Adrenal gland (tissue), 5 donors: ENCODE measurements around the gene MDN1.

ENCODE experiments used
- POLR2A ChIP-seq, 2 donors: fragments of 450-650 bp; IDR thresholded peaks; one replicate each; pipeline ENCODE4 v1.6.1; 2017; ENCODE audit warnings: antibody characterized with exemption in 2 of 2, mild to moderate bottlenecking in 2 of 2, moderate library complexity in 1 of 2
- TF ChIP-seq, protein P1 (sequence below), 6 experiments: fragments of 450-650 bp in 4 of 6; fragments of 200-600 bp in 2 of 6; sonication (generic) in 1 of 6; IDR thresholded peaks; 1 replicate in 5 of 6; 2 replicates in 1 of 6; pipeline versions ENCODE4 v1.5.1 to v1.8.0; 2016 to 2021; ENCODE audit warnings: antibody characterized with exemption in 6 of 6, mild to moderate bottlenecking in 2 of 6, moderate library complexity in 1 of 6
- donor health status: DM: no; HTN: no; CAD: no.

DNA sequence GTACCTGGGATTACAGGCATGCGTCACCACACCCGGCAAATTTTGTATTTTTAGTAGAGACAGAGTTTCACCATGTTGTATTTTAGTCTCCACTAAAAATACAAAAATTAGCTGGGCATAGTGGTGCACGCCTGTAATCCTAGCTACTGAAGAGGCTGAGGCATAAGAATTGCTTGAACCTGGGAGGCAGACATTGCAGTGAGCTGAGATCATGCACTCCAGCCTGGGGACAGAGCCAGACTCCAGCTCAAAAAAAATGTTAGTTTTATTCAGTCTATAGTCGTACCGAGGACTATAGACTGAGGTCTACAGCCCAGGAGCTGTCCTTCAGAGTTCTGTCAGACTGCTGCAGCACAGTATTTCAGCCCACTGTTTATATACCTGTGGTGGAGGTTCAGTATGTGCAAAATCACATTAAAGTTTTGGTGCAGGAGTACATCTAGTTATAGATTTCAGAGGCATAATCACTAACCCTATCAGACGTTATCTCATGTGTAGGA lies 6.5 kb upstream of the MDN1 start:
- no peak for TF ChIP-seq POLR2A (IDR thresholded peaks at IDR 0.05)
- TF ChIP-seq, protein P1, sequence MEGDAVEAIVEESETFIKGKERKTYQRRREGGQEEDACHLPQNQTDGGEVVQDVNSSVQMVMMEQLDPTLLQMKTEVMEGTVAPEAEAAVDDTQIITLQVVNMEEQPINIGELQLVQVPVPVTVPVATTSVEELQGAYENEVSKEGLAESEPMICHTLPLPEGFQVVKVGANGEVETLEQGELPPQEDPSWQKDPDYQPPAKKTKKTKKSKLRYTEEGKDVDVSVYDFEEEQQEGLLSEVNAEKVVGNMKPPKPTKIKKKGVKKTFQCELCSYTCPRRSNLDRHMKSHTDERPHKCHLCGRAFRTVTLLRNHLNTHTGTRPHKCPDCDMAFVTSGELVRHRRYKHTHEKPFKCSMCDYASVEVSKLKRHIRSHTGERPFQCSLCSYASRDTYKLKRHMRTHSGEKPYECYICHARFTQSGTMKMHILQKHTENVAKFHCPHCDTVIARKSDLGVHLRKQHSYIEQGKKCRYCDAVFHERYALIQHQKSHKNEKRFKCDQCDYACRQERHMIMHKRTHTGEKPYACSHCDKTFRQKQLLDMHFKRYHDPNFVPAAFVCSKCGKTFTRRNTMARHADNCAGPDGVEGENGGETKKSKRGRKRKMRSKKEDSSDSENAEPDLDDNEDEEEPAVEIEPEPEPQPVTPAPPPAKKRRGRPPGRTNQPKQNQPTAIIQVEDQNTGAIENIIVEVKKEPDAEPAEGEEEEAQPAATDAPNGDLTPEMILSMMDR (IDR thresholded peaks at IDR 0.05), result no peak
